K562 (cell line): Measurements from ENCODE around the gene MTA2. TPM values are rescaled to one million over a fixed set of nuclear protein-coding genes. Genes with fewer than 3 reads are reported as not detected.

Experiments
- ATAC-seq: fragments of 200-7000 bp; cut with Tn5 transposase; 3 replicates; pipeline ENCODE4 v1.9.1; 2020; ENCODE audit warnings: moderate library complexity
- BruUV-seq: library from RNA; stranded (reverse); fragments of 400-500 nt; replicated peaks from 2 replicates; lab custom pipeline; 2021; lab: Mats Ljungman, UMichigan
- CTCF ChIA-PET: fragments of 300-600 bp; formaldehyde crosslinking; extraction: SDS; loops from one replicate; lab custom pipeline; 2021; ENCODE audit warnings: low intra/inter-chr PET ratio; lab: Yijun Ruan, JAX
- POLR2A ChIA-PET: fragments of 300-600, 350-650 bp; sonication (Branson Sonifier 250); formaldehyde crosslinking; extraction: SDS; loops from one replicate; lab custom pipeline; 2021; ENCODE audit warnings: antibody characterized with exemption, inconsistent platforms; lab: Yijun Ruan, JAX
- DNase-seq, 4 experiments: peaks; one replicate each; pipeline versions ENCODE4 v3.0.0 to v3.0.0-alpha.2; 2011 to 2018; ENCODE audit warnings: low spot score in 3 of 4, mixed read lengths in 3 of 4; ENCODE audit errors: extremely low read depth in 1 of 4
- FAIRE-seq: peaks from 2 replicates; lab custom pipeline; 2011; peaks lifted over from hg19 to GRCh38; lab: Jason Lieb, UNC
- H2AFZ ChIP-seq: 2 replicates; pipeline ENCODE4 v1.6.0; 2011; ENCODE audit warnings: low read depth, low read length, control low read depth, inconsistent platforms
- H3K27ac ChIP-seq: fragments of 200-600 bp; 3 replicates; pipeline ENCODE4 v1.8.0; 2011; ENCODE audit warnings: low read depth, mild to moderate bottlenecking, control low read depth, inconsistent platforms, low read length, moderate library complexity, mixed read lengths; ENCODE audit errors: extremely low read depth
- H3K27me3 ChIP-seq, 2 experiments: fragments of 300-600 bp in 1 of 2; 2 replicates in 1 of 2; 3 replicates in 1 of 2; pipeline versions ENCODE4 v1.6.0 to v1.8.0; 2011; ENCODE audit warnings: inconsistent platforms in 2 of 2, low read length in 2 of 2, mild to moderate bottlenecking in 1 of 2, mixed read lengths in 1 of 2, moderate library complexity in 1 of 2; ENCODE audit not compliant: control insufficient read depth in 2 of 2, insufficient read depth in 2 of 2
- H3K36me3 ChIP-seq: fragments of 300-600 bp; 3 replicates; pipeline ENCODE4 v1.8.0; 2011; ENCODE audit warnings: mild to moderate bottlenecking, low read length, inconsistent platforms; ENCODE audit not compliant: control insufficient read depth, insufficient read depth
- H3K4me1 ChIP-seq, 2 experiments: fragments of 200-600 bp in 1 of 2; replicated peaks in 1 of 2; 2 replicates in 1 of 2; 3 replicates in 1 of 2; pipeline versions ENCODE4 v1.5.1 to v1.8.0; 2011; ENCODE audit warnings: inconsistent platforms in 2 of 2, low read length in 2 of 2, mild to moderate bottlenecking in 1 of 2, mixed read lengths in 1 of 2, moderate library complexity in 1 of 2; ENCODE audit not compliant: control insufficient read depth in 2 of 2, insufficient read depth in 2 of 2
- H3K4me2 ChIP-seq: 2 replicates; pipeline ENCODE4 v1.6.1; 2011; ENCODE audit warnings: low read length, control low read depth, inconsistent platforms, mixed read lengths; ENCODE audit not compliant: insufficient read depth
- H3K4me3 ChIP-seq: fragments of 200-600 bp; sonication (generic), shearing (Covaris generic); 2 replicates; pipeline ENCODE4 v1.5.1; 2016; ENCODE audit warnings: control low read depth, inconsistent platforms
- H3K79me2 ChIP-seq: fragments of 200-600 bp; 3 replicates; pipeline ENCODE4 v1.8.0; 2011; ENCODE audit warnings: low read length, inconsistent platforms; ENCODE audit not compliant: control insufficient read depth, insufficient read depth
- H3K9ac ChIP-seq, 2 experiments: 2 replicates each; pipeline versions ENCODE4 v1.6.0 to v1.6.1; 2011; ENCODE audit warnings: low read depth in 2 of 2, low read length in 2 of 2, control low read depth in 1 of 2, inconsistent platforms in 1 of 2, mild to moderate bottlenecking in 1 of 2, mixed read lengths in 1 of 2; ENCODE audit not compliant: insufficient read depth in 1 of 2
- H3K9me1 ChIP-seq: one replicate; pipeline ENCODE4 v1.6.0; 2011; ENCODE audit warnings: inconsistent platforms, mild to moderate bottlenecking, low read length, moderate library complexity; ENCODE audit not compliant: control insufficient read depth, insufficient read depth
- H3K9me3 ChIP-seq: replicated peaks from 2 replicates; pipeline ENCODE4 v1.5.1; 2011; ENCODE audit warnings: low read depth, low read length, inconsistent platforms; ENCODE audit not compliant: control insufficient read depth, insufficient read depth
- H4K20me1 ChIP-seq: replicated peaks from 2 replicates; pipeline ENCODE4 v1.6.1; 2011; ENCODE audit warnings: low read length, inconsistent platforms, mixed read lengths; ENCODE audit not compliant: control insufficient read depth, insufficient read depth
- HIVEP1 ChIP-seq: fragments of 250-450 bp; sonication (Bioruptor Pico); IDR thresholded peaks from 2 replicates; pipeline ENCODE4 v1.4.0; 2020; ENCODE audit warnings: mild to moderate bottlenecking
- MBD2 ChIP-seq: sonication (generic); IDR thresholded peaks from 2 replicates; pipeline ENCODE4 v1.6.1; 2016; ENCODE audit warnings: low read depth, borderline replicate concordance
- POLR2A ChIP-seq: fragments of 450-650 bp; conservative IDR thresholded peaks from 2 replicates; pipeline ENCODE4 v1.6.1; 2016
- RBFOX2 ChIP-seq: fragments of 200-400 bp; formaldehyde crosslinking; IDR thresholded peaks from 2 replicates; pipeline ENCODE4 v1.6.1; 2017; ENCODE audit warnings: low read depth, mild to moderate bottlenecking, low read length, moderate library complexity
- SAFB ChIP-seq: fragments of 200-400 bp; formaldehyde crosslinking; IDR thresholded peaks from 2 replicates; pipeline ENCODE4 v1.6.1; 2017; ENCODE audit warnings: low read depth, low read length, borderline replicate concordance
- SLC30A9 ChIP-seq: fragments of 250-450 bp; sonication (Bioruptor Pico); IDR thresholded peaks from 2 replicates; pipeline ENCODE4 v1.8.0; 2022; ENCODE audit warnings: mild to moderate bottlenecking, moderate library complexity
- TAF1 ChIP-seq: IDR thresholded peaks from 2 replicates; pipeline ENCODE4 v1.6.1; 2011; ENCODE audit warnings: mild to moderate bottlenecking, low read length, moderate library complexity; ENCODE audit not compliant: insufficient read depth, control insufficient read depth, severe bottlenecking; ENCODE audit errors: extremely low read depth
- ZSCAN29 ChIP-seq: fragments of 450-650 bp; IDR thresholded peaks from 2 replicates; pipeline ENCODE4 v1.6.1; 2017
- WGBS: fragments of 100-300 bp; shearing (Covaris generic); methylation state at CpG from one replicate; pipeline ENCODE4 v1.1.6; 2016; ENCODE audit warnings: low coverage, mixed read lengths; ENCODE audit not compliant: insufficient coverage; ENCODE audit errors: missing lambda C conversion rate; 5-methylcytosine and 5-hydroxymethylcytosine counted together
- in situ Hi-C: fragments of 300-500 bp; cut with MboI; formaldehyde crosslinking; loops from 4 replicates; pipeline ENCODE4 v1.15.0; 2018; ENCODE audit warnings: inconsistent platforms, mixed read lengths
- intact Hi-C: fragments of 100-400 bp; cut with micrococcal nuclease; formaldehyde crosslinking; loops from 2 replicates; pipeline ENCODE4 v1.14.2; 2022
- polyA plus RNA-seq, 8 experiments: library from polyadenylated mRNA; depleted of rRNA in 4 of 8; stranded (reverse) in 5 of 8; unstranded in 3 of 8; fragments of >200 nt; fragmentation: Nextera tagmentation in 2 of 8; fragmentation: Illumina TruSeq in 1 of 8; extraction: Ambion mirVana in 2 of 8; extraction: Trizol in 1 of 8; gene quantifications; 2 replicates each; pipeline versions ENCODE4 v1.2.1 to v1.2.3, GENCODE V29; 2011 to 2014; ENCODE audit warnings: inconsistent platforms in 1 of 8, missing spikeins in 1 of 8
- total RNA-seq, 7 experiments: library from RNA; depleted of rRNA in 6 of 7; stranded (reverse); fragments of >200 nt in 6 of 7; fragmentation: Illumina TruSeq in 2 of 7; extraction: Trizol in 2 of 7; gene quantifications; 2 replicates each; pipeline versions ENCODE4 v1.2.1 to v1.2.3, GENCODE V29; 2011 to 2021; ENCODE audit warnings: low replicate concordance in 1 of 7

The MTA2 gene
- total and polyA plus RNA-seq, 9 of the 15 experiments (the other 6 are each of a cell fraction or from before 2014, with no cell fraction given): 6.2 to 220 (median 172) TPM

DNA sequence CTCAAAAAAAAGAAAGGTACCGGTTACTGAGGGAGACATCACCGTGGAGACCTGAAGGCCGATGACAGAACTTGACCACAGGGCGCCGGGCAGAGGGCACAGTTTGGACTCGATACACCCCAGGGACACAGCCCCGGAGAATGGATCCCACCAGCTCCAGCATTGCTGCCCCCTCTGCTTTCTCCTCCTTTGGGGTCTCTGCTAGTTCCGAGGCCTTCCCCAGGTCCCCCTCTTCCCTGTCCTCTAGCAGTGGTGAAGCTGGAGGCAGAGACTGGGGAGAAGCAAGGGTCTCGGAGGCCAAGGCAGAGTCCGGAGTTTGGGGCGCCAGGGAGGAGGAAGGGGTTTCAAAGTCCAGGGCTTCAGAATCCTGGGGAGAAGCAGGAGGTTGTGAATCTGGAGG lies 23.1 kb downstream of the MTA2 start:
- H3K4me2 ChIP-seq: no peak overlapping the region
- intact Hi-C loops: no loop called here
- ATAC-seq: no peak
- no peak for TF ChIP-seq SLC30A9 (CRISPR knock-in tag)
- TF ChIP-seq MBD2: no peak
- no peak for TF ChIP-seq POLR2A
- TF ChIP-seq HIVEP1 (CRISPR knock-in tag): no peak
- TF ChIP-seq SAFB: no peak
- TF ChIP-seq RBFOX2: 0 out of 2 replicates have a peak, but pooled peaks have one; percentile 25
- TF ChIP-seq TAF1: no peak
- no peak for TF ChIP-seq ZSCAN29
- TF ChIP-seq, all 486 proteins: peak for 1
- H3K4me3 ChIP-seq: no peak overlapping the region
- H3K27ac ChIP-seq: no peak overlapping the region
- peaks cover 71% of the 10 kb centered on the region for H3K36me3 ChIP-seq
- H3K79me2 ChIP-seq: peaks cover 19% of the 10 kb centered on the region
- ChIA-PET POLR2A (interaction anchor here (0.7 kb wide), 1 partner anchor 13 kb away, joined by 4 read pairs; the partner anchor contains the start of gene TUT1), CTCF (no interaction called here)
- BruUV-seq: no TSS peak
- no peak overlapping the region for H2AFZ ChIP-seq
- no peaks in the 10 kb centered on the region for H3K9me1 ChIP-seq
- peak overlapping the region in 1 of 2 experiments; percentile 75; a peak in 2 of 4 replicates for H3K9ac ChIP-seq
- H4K20me1 ChIP-seq: no peaks in the 10 kb centered on the region
- DNase-seq (no peak), FAIRE-seq (no peak)
- WGBS: 98% methylated on average over 5 of the region's 11 CpGs
- peaks cover 4 to 30% of the 10 kb centered on the region in 2 experiments; a peak in 3 of 5 replicates for H3K4me1 ChIP-seq
- H3K9me3 ChIP-seq: no peaks in the 10 kb centered on the region; the same call in 1 of the 2 replicates
- H3K27me3 ChIP-seq: no peaks in the 10 kb centered on the region
- in situ Hi-C loops: no loop called here
